Peyer's patch (tissue), 4 donors: Measurements from ENCODE around the gene PTPN3. TPM values are rescaled to one million over a fixed set of nuclear protein-coding genes. Genes with fewer than 3 reads are reported as not detected.

ENCODE experiments used
- DNase-seq, 3 donors: peaks; one replicate each; pipeline ENCODE4 v3.0.0-alpha.2; 2017 to 2019
- H3K27ac ChIP-seq, 4 donors: fragments of 200-600 bp; sonication (generic); one replicate each; pipeline ENCODE4 v1.5.1; 2016 to 2019
- H3K27me3 ChIP-seq, 2 donors: fragments of 200-600 bp; sonication (generic); one replicate each; pipeline ENCODE4 v1.5.1; 2019
- H3K36me3 ChIP-seq, 3 donors: fragments of 200-600 bp; sonication (generic); one replicate each; pipeline ENCODE4 v1.5.1; 2016 to 2019
- H3K4me1 ChIP-seq, 4 donors: fragments of 200-600 bp; sonication (generic); one replicate each; pipeline ENCODE4 v1.5.1; 2016 to 2019
- H3K4me3 ChIP-seq, 4 donors: fragments of 200-600 bp; sonication (generic); 1 replicate in 3 of 4; 2 replicates in 1 of 4; pipeline ENCODE4 v1.5.1; 2016 to 2019; ENCODE audit warnings: mild to moderate bottlenecking in 1 of 4
- H3K9me3 ChIP-seq, 4 donors: fragments of 200-600 bp; sonication (generic); one replicate each; pipeline ENCODE4 v1.5.1; 2016 to 2019; ENCODE audit warnings: mild to moderate bottlenecking in 1 of 4
- POLR2A ChIP-seq, 2 donors: fragments of 450-650 bp; IDR thresholded peaks; one replicate each; pipeline ENCODE4 v1.5.1; 2017; ENCODE audit warnings: antibody characterized with exemption in 2 of 2, mild to moderate bottlenecking in 2 of 2, moderate library complexity in 2 of 2
- total RNA-seq, 4 donors: library from RNA; depleted of rRNA; stranded (reverse); fragments of >200 nt; gene quantifications; one replicate each; pipeline ENCODE4 v1.1.0, GENCODE V29; 2016
- TF ChIP-seq, protein P1 (sequence below), 6 experiments: fragments of 450-650 bp in 4 of 6; fragments of 200-600 bp in 2 of 6; sonication (generic) in 1 of 6; IDR thresholded peaks; one replicate each; pipeline ENCODE4 v1.5.1; 2017 to 2019; ENCODE audit warnings: antibody characterized with exemption in 6 of 6, mild to moderate bottlenecking in 3 of 6, moderate library complexity in 1 of 6

The PTPN3 gene
- total RNA-seq, 4 donors from 2014 or later, result 17.3 to 53.6 (median 37.4) TPM

DNA sequence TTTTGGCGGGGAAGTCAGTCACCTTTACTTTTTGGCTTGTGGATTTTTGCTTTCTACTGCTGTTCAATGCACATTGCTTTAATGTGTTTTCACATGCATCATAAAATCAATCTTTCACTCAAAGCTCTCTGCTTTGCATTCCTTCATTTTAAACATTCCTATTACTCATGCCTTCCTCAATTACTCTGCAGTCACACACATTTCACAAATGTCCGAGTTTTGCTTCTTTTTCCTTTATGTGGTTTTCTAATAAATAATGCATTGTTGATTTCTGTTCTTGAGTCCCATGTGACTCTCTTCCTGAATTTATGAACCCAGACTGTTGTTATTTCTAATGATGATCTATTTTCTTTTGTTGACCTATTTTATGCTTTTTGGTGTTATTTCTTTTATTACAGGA, 95.0 kb downstream of the PTPN3 start:
- H3K36me3 ChIP-seq, result peaks cover 0 to 62% (median 0%) of the 10 kb centered on the region in 3 donors
- no peak overlapping the region for H3K27ac ChIP-seq
- H3K9me3 ChIP-seq, result no peaks in the 10 kb centered on the region
- no peaks in the 10 kb centered on the region for H3K4me1 ChIP-seq
- no peak overlapping the region for H3K4me3 ChIP-seq
- DNase-seq, result no peak
- no peak for TF ChIP-seq POLR2A (IDR thresholded peaks at IDR 0.05)
- TF ChIP-seq, protein P1, sequence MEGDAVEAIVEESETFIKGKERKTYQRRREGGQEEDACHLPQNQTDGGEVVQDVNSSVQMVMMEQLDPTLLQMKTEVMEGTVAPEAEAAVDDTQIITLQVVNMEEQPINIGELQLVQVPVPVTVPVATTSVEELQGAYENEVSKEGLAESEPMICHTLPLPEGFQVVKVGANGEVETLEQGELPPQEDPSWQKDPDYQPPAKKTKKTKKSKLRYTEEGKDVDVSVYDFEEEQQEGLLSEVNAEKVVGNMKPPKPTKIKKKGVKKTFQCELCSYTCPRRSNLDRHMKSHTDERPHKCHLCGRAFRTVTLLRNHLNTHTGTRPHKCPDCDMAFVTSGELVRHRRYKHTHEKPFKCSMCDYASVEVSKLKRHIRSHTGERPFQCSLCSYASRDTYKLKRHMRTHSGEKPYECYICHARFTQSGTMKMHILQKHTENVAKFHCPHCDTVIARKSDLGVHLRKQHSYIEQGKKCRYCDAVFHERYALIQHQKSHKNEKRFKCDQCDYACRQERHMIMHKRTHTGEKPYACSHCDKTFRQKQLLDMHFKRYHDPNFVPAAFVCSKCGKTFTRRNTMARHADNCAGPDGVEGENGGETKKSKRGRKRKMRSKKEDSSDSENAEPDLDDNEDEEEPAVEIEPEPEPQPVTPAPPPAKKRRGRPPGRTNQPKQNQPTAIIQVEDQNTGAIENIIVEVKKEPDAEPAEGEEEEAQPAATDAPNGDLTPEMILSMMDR (IDR thresholded peaks at IDR 0.05), result no peak
- no peaks in the 10 kb centered on the region for H3K27me3 ChIP-seq

DNA sequence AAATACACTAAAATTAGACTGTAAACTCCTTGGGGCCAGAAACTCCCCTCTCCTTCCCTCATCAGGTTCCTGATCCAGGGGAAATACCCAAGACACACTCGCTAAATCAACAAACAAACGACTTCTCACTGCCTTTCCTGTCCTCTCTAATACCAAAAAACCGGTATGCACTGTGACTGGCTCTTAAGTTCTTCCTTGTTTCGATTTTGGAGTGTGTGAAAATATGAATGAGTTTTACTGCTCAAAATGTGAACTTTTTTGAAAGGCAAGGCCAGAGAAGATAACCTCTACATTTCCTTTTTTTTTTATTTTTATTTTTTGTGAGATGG, 96.2 kb downstream of the PTPN3 start:
- no peak overlapping the region for H3K27ac ChIP-seq

DNA sequence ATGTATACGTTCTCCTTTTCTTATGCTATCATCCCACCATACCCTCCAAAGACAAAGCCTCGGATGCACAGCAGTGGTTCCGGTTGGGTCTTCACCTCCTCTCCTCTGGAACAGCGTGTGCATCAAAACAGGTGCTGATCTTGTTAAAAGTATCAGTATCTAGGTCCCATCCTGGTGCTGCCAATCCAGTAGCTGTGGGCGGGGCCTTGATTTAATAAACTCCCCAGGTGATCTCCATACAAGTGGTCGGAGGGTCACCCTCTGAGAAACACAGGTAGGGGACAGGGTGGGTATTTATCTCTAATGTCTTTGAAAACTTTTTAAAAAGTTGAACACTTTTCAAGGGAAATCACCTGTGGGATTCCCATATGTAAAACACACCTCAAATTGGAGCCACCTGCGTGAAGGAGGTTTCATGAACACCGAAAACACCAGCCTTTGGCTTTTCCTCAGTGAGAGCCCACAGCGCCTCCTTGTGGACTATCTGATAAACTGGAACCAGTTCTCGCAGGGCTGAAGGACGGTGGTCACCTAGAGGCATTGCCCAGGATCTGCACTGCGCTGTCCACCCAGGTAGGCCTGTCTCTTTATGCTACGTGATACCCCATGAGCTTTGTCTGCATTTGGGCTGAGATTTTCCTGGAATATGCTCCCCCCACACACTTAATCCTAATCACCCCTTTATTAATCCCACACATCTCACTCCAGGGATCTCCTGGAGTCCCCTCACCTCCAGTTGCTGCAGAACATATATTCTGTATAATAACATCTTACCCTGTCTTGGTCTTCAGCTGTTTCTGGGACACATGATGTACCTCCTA, 96.7 kb downstream of the PTPN3 start:
- TF ChIP-seq POLR2A (IDR thresholded peaks at IDR 0.05), result no peak
- TF ChIP-seq, protein P1 (IDR thresholded peaks at IDR 0.05), result peak in 4 of 6 experiments; percentile 39 to 80 (median 74)
- H3K36me3 ChIP-seq, result peaks cover 0 to 61% (median 0%) of the 10 kb centered on the region in 3 donors
- H3K9me3 ChIP-seq, result no peaks in the 10 kb centered on the region
- DNase-seq, result peak in 1 of 3 donors; percentile 71
- no peaks in the 10 kb centered on the region for H3K4me1 ChIP-seq
- no peak overlapping the region for H3K27ac ChIP-seq
- H3K27me3 ChIP-seq, result no peaks in the 10 kb centered on the region
- no peak overlapping the region for H3K4me3 ChIP-seq

More for the DNA sequence above, 96.2 kb downstream of the PTPN3 start:
- no peak for DNase-seq
- Histone ChIP-seq H3K36me3 (peaks cover 0 to 64% (median 0%) of the 10 kb centered on the region in 3 donors), H3K4me1 (no peaks in the 10 kb centered on the region), H3K4me3 (no peak overlapping the region), H3K27me3 (no peaks in the 10 kb centered on the region), H3K9me3 (no peaks in the 10 kb centered on the region)
- TF ChIP-seq, protein P1 (IDR thresholded peaks at IDR 0.05), result no peak
- no peak for TF ChIP-seq POLR2A (IDR thresholded peaks at IDR 0.05)

DNA sequence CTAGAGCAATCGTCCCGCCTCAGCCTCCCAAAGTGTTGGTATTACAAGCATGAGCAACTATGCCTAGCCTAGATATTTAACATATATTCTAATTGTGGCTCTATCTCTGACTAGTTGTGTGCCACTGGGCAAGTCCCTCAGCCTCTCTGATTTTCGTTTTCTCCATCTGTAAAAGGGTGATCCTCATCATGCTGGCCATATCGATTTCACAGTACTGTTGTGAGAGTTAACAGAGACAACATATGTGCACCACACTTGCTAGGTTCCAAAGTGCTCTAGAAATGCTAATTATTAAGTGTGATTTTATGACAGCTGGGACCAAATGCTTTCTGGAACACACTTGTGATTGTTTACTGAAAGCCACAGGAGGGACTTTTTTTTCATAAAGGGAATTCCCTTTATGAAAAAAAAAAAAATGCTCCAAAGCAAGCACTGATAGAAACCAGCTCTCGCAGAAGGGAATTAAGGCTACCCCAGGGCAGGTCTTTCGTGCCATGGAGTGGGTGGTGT, 98.8 kb downstream of the PTPN3 start:
- H3K36me3 ChIP-seq, result peaks cover 0 to 49% (median 0%) of the 10 kb centered on the region in 3 donors

GRCh38 chr9:109391176-109391575, 106.9 kb downstream of the PTPN3 start:
- Histone ChIP-seq H3K9me3 (no peaks in the 10 kb centered on the region), H3K27me3 (no peaks in the 10 kb centered on the region), H3K4me1 (no peaks in the 10 kb centered on the region), H3K27ac (no peak overlapping the region), H3K4me3 (no peak overlapping the region), H3K36me3 (peaks cover 0 to 34% (median 0%) of the 10 kb centered on the region in 3 donors)
- DNase-seq, result no peak
- TF ChIP-seq, protein P1 (IDR thresholded peaks at IDR 0.05), result no peak
- TF ChIP-seq POLR2A (IDR thresholded peaks at IDR 0.05), result no peak

More for the DNA sequence above, 98.8 kb downstream of the PTPN3 start:
- DNase-seq, result no peak
- H3K27ac ChIP-seq, result no peak overlapping the region
- H3K27me3 ChIP-seq, result no peaks in the 10 kb centered on the region
- H3K4me1 ChIP-seq, result no peaks in the 10 kb centered on the region
- no peak for TF ChIP-seq POLR2A (IDR thresholded peaks at IDR 0.05)
- TF ChIP-seq, protein P1 (IDR thresholded peaks at IDR 0.05), result no peak
- H3K9me3 ChIP-seq, result no peaks in the 10 kb centered on the region
- no peak overlapping the region for H3K4me3 ChIP-seq
